ENCODE data around the gene FAT4. TPM values are rescaled to one million over a fixed set of nuclear protein-coding genes. Genes with fewer than 3 reads are reported as not detected.

The FAT4 gene, protein sequence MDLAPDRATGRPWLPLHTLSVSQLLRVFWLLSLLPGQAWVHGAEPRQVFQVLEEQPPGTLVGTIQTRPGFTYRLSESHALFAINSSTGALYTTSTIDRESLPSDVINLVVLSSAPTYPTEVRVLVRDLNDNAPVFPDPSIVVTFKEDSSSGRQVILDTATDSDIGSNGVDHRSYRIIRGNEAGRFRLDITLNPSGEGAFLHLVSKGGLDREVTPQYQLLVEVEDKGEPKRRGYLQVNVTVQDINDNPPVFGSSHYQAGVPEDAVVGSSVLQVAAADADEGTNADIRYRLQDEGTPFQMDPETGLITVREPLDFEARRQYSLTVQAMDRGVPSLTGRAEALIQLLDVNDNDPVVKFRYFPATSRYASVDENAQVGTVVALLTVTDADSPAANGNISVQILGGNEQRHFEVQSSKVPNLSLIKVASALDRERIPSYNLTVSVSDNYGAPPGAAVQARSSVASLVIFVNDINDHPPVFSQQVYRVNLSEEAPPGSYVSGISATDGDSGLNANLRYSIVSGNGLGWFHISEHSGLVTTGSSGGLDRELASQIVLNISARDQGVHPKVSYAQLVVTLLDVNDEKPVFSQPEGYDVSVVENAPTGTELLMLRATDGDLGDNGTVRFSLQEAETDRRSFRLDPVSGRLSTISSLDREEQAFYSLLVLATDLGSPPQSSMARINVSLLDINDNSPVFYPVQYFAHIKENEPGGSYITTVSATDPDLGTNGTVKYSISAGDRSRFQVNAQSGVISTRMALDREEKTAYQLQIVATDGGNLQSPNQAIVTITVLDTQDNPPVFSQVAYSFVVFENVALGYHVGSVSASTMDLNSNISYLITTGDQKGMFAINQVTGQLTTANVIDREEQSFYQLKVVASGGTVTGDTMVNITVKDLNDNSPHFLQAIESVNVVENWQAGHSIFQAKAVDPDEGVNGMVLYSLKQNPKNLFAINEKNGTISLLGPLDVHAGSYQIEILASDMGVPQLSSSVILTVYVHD (N-terminal part only)
- total RNA-seq, result 7.0 and 29.0 TPM in 2 replicates

DNA sequence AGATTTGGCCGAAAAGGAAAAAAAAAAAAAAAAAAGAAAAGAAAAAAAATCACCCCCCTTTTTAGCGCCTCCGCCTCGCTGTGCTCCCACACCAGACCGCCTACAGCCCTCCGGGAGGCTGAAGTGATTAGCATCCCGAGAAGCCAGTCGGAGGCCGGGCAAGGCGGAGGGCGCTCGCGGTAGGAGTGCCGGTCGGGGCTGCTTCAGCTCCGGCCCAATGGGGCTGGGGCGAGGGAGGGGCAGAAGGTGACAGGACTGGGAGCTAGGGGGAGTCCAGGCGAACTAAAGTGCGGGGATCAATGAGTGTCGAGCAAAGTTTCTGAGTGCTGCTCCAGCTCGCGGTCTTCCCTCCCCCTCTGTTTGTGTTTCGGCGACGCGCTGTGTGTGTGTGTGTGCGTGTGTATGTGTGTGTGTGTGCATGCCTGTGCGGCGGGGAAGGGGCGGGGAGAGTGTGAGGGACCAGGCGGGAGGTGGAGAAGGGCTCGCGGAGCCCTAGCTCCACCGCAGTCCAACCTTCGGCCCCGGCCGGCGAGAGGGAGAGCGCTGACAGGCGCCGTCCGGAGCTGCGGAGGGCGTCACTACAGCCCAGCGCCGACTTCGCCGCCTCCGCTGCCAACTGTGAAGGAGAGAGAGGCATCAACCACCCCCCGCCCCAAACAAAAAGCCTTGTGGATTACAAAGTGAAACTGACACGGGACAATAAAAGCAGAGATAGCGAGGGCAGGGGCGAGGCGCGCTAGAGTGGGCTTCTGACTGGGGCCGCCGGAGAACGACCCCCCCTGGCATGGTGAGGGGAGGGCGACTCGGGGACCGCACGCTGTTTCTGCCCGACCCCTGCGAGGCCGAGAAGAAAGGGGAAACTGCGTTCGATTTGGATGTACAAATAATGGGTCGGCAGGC lies at the start of gene FAT4:
Gene FAT4, plus strand, starts transcription at position 280 of the 900 bp plus-strand sequence. CDS start 1,457 bp downstream, outside the sequence.

Data from aortic smooth muscle cell (primary cell).